CD4-positive, alpha-beta T cell treated with Interferon alpha-2 for 1 hour (primary cell): ENCODE data around the gene CABP2.

Source experiments
- DNase-seq, 2 donors: peaks; one replicate each; pipeline ENCODE4 v3.0.0-alpha.2; 2020 to 2022

The CABP2 gene

DNA sequence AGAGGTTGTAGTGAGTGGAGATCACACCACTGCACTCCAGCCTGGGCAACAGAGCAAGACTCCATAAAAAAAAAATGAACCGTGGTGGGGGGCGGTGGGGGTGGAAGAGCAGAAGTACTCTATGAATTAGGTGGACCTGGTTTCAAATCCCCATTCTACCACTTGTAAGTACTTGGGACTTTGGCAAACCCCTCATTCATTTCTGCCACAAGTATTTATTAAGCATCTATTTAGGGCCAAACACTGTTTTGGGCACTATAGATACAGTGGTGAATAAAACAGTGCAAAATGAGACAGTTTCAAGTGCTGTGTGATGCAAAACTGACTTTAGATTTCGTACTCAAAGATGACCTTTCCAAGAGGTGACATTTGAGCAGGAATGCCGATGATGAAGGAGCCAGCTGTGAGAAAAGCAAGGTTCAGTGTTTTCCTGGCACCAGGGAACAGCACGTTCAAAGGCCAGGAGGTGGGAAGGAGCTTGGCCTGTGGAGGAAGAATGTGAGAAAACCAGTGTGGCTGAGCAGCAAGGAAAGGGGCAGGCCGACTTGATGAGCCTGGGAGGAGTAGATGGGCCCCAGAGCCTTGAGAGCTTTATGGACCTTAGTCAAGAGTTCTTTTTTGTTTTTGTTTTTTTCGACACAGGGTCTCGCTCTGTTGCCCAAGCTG, 52.8 kb downstream of the CABP2 start:
- DNase-seq: no peak

GRCh38 chr11:67469508-67469811, 53.8 kb downstream of the CABP2 start:
- no peak for DNase-seq
